GM12878 (cell line): Measurements from ENCODE around the gene DEGS2. TPM values are rescaled to one million over a fixed set of nuclear protein-coding genes. Genes with fewer than 3 reads are reported as not detected.
"Not testable (repeated sequence)": the region's sequence is repeated elsewhere in the genome, so short reads cannot be mapped to it uniquely, and the experiment has no call there.

Experiments
- ATAC-seq: fragments of 200-7000 bp; cut with Tn5 transposase; 3 replicates; pipeline ENCODE4 v1.9.1; 2020; ENCODE audit warnings: mild to moderate bottlenecking, moderate library complexity
- BruUV-seq: library from RNA; stranded (reverse); fragments of 400-500 nt; replicated peaks from 2 replicates; lab custom pipeline; 2021; lab: Mats Ljungman, UMichigan
- CTCF ChIA-PET: fragments of 300-600 bp; sonication (Branson Sonifier 250); formaldehyde crosslinking; extraction: SDS; loops from one replicate; lab custom pipeline; 2021; ENCODE audit warnings: inconsistent platforms; lab: Yijun Ruan, JAX
- POLR2A ChIA-PET: fragments of 350-600 bp; formaldehyde crosslinking; extraction: SDS; loops from one replicate; lab custom pipeline; 2021; ENCODE audit warnings: inconsistent platforms; lab: Charles Lee
- RAD21 ChIA-PET: fragments of 300-600 bp; sonication (Branson Sonifier 250); formaldehyde crosslinking; loops from one replicate; lab custom pipeline; 2023; ENCODE audit warnings: antibody characterized with exemption; ENCODE audit not compliant: unreplicated experiment; lab: Charles Lee
- SMC1A ChIA-PET: fragments of 300-600 bp; sonication (Branson Sonifier 250); formaldehyde crosslinking; loops from one replicate; lab custom pipeline; 2023; ENCODE audit not compliant: unreplicated experiment, uncharacterized antibody; lab: Charles Lee
- DNase-seq: peaks from one replicate; pipeline ENCODE4 v3.0.0-alpha.2; 2011; ENCODE audit warnings: low read depth, low spot score
- FAIRE-seq: peaks from 3 replicates; lab custom pipeline; 2011; peaks lifted over from hg19 to GRCh38; lab: Jason Lieb, UNC
- H2AFZ ChIP-seq: 2 replicates; pipeline ENCODE4 v1.6.0; 2011; ENCODE audit warnings: low read depth, low read length, control low read depth; ENCODE audit not compliant: control insufficient read depth
- H3K27ac ChIP-seq: 2 replicates; pipeline ENCODE4 v1.5.1; 2011; ENCODE audit warnings: control low read depth; ENCODE audit not compliant: control insufficient read depth, insufficient read depth
- H3K27me3 ChIP-seq, 2 experiments: replicated peaks in 1 of 2; 2 replicates each; pipeline versions ENCODE4 v1.6.0 to v1.6.1; 2011; ENCODE audit warnings: low read length in 1 of 2; ENCODE audit not compliant: control insufficient read depth in 2 of 2, insufficient read depth in 2 of 2
- H3K36me3 ChIP-seq, 2 experiments: 2 replicates each; pipeline ENCODE4 v1.5.1; 2011; ENCODE audit warnings: low read length in 1 of 2; ENCODE audit not compliant: control insufficient read depth in 2 of 2, insufficient read depth in 2 of 2
- H3K4me1 ChIP-seq: 2 replicates; pipeline ENCODE4 v1.6.1; 2011; ENCODE audit warnings: mild to moderate bottlenecking, low read length, moderate library complexity, mixed read lengths; ENCODE audit not compliant: control insufficient read depth, insufficient read depth
- H3K4me2 ChIP-seq: 2 replicates; pipeline ENCODE4 v1.6.0; 2011; ENCODE audit warnings: control low read depth; ENCODE audit not compliant: control insufficient read depth, insufficient read depth
- H3K4me3 ChIP-seq: fragments of 200-600 bp; sonication (generic); 2 replicates; pipeline ENCODE4 v1.5.1; 2016
- H3K79me2 ChIP-seq: 2 replicates; pipeline ENCODE4 v1.6.0; 2011; ENCODE audit warnings: low read length; ENCODE audit not compliant: control insufficient read depth, insufficient read depth
- H3K9ac ChIP-seq: 2 replicates; pipeline ENCODE4 v1.8.0; 2011; ENCODE audit warnings: low read length, control low read depth, mixed read lengths; ENCODE audit not compliant: control insufficient read depth, insufficient read depth
- H3K9me3 ChIP-seq: replicated peaks from 3 replicates; pipeline ENCODE4 v1.5.1; 2011; ENCODE audit warnings: mild to moderate bottlenecking, low read length; ENCODE audit not compliant: control insufficient read depth, insufficient read depth
- H4K20me1 ChIP-seq: 2 replicates; pipeline ENCODE4 v1.6.0; 2011; ENCODE audit not compliant: control insufficient read depth, insufficient read depth
- WGBS: methylation state at CpG from one replicate; pipeline ENCODE4 v1.1.6; 2016; ENCODE audit warnings: low lambda C conversion rate; ENCODE audit not compliant: insufficient replicate concordance, insufficient coverage; ENCODE audit errors: missing lambda C conversion rate; 5-methylcytosine and 5-hydroxymethylcytosine counted together
- in situ Hi-C: fragments of 300-500 bp; cut with MboI; formaldehyde crosslinking; loops from 9 replicates; pipeline ENCODE4 v1.14.3; 2018; ENCODE audit warnings: mixed read lengths
- intact Hi-C: fragments of 100-400 bp; cut with micrococcal nuclease; formaldehyde crosslinking; loops from one replicate; pipeline ENCODE4 v1.14.2; 2022; ENCODE audit not compliant: unreplicated experiment
- polyA plus RNA-seq, 11 experiments: library from polyadenylated mRNA; depleted of rRNA in 4 of 11; unstranded in 6 of 11; stranded (reverse) in 5 of 11; fragments of >200 nt; fragmentation: Nextera tagmentation in 4 of 11; fragmentation: Illumina TruSeq in 1 of 11; extraction: Ambion mirVana in 4 of 11; extraction: Trizol in 1 of 11; gene quantifications; 1 replicate in 1 of 11; 2 replicates in 10 of 11; pipeline versions ENCODE4 v1.2.1 to v1.2.3, GENCODE V29; 2011 to 2016; ENCODE audit warnings: inconsistent platforms in 2 of 11, missing spikeins in 2 of 11, low read depth in 1 of 11
- total RNA-seq, 4 experiments: library from RNA; depleted of rRNA in 3 of 4; stranded (reverse); fragments of >200 nt in 3 of 4; fragmentation: Illumina TruSeq in 1 of 4; extraction: Trizol in 1 of 4; gene quantifications; 2 replicates each; pipeline versions ENCODE4 v1.2.1 to v1.2.3, GENCODE V29; 2013 to 2021

DEGS2 gene
- total and polyA plus RNA-seq, 10 of the 15 experiments (the other 5 are each of a cell fraction or from before 2014, with no cell fraction given): 0.01 to 2.5 (median 0.45) TPM; not detected in 1

DNA sequence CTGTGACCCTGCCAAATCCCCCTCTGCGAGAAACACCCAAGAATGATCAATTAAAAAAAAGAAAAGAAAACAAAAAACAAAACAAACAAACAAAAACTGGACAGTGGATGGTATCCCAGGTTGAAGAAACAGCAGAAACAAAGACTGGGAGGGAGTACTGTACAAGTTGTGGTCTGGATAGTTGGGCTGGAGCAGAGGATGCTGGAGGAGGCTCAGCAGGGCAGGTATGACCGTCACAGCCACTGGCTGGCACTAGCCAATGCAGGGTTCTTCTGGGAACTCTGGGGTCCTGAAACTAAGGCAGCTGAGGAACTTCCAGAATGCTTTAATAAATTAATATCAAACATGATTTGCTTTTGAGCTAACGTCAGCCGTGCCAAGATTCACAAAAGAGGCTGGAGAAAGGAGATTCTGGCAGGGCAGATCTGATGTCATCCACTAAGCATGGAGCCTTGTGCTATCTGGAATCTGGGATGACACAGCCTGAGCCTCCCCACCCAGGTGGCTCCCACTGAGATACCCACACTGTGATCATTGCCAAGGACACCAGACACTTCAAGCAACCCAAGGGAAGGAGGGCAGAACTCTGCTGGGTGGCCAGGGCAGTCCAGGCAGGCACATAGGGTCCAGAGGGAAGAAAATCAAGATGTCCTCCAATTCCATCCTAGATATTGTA is 22.6 kb upstream of the DEGS2 start:
- BruUV-seq, ATAC-seq, FAIRE-seq, in situ Hi-C loops, H3K4me1 ChIP-seq, H3K9ac ChIP-seq, RAD21 ChIA-PET, H3K79me2 ChIP-seq, H3K4me2 ChIP-seq, H3K27ac ChIP-seq, POLR2A ChIA-PET, H3K36me3 ChIP-seq, H3K9me3 ChIP-seq, SMC1A ChIA-PET, intact Hi-C loops, DNase-seq, H3K4me3 ChIP-seq, H3K27me3 ChIP-seq, H4K20me1 ChIP-seq, H2AFZ ChIP-seq, CTCF ChIA-PET: not testable (repeated sequence)
- WGBS: 62% methylated on average over 3 of the region's 4 CpGs

DNA sequence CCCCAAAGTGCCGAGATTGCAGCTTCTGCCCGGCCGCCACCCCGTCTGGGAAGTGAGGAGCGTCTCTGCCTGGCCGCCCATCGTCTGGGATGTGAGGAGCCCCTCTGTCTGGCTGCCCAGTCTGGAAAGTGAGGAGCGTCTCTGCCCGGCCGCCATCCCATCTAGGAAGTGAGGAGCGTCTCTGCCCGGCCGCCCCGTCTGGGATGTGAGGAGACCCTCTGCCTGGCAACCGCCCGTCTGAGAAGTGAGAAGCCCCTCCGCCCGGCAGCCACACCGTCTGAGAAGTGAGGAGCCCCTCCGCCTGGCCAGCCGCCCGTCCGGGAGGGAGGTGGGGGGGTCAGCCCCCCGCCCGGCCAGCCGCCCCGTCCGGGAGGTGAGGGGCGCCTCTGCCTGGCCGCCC is 21.2 kb upstream of the DEGS2 start:
- H4K20me1 ChIP-seq, DNase-seq, intact Hi-C loops, H3K9ac ChIP-seq, H3K4me2 ChIP-seq, H3K9me3 ChIP-seq, H3K79me2 ChIP-seq, POLR2A ChIA-PET, BruUV-seq, H3K4me3 ChIP-seq, ATAC-seq, RAD21 ChIA-PET, SMC1A ChIA-PET, H2AFZ ChIP-seq, H3K36me3 ChIP-seq, CTCF ChIA-PET, FAIRE-seq, in situ Hi-C loops, H3K27ac ChIP-seq, H3K4me1 ChIP-seq, H3K27me3 ChIP-seq: not testable (repeated sequence)
- WGBS: no CpG with 5 or more reads among the region's 30 CpGs
